Right atrium auricular region (tissue), 2 donors: Measurements from ENCODE around the gene INHBE. TPM values are rescaled to one million over a fixed set of nuclear protein-coding genes. Genes with fewer than 3 reads are reported as not detected.
"Not testable (repeated sequence)": the region's sequence is repeated elsewhere in the genome, so short reads cannot be mapped to it uniquely, and the experiment has no call there.

Source experiments
- DNase-seq: peaks from one replicate; pipeline ENCODE4 v3.0.0-alpha.2; 2019; ENCODE audit warnings: low spot score
- H3K27ac ChIP-seq, 2 donors: fragments of 200-600 bp; sonication (generic); 1 replicate in 1 of 2; 2 replicates in 1 of 2; pipeline ENCODE4 v1.5.1; 2016 to 2019
- H3K27me3 ChIP-seq, 2 donors: fragments of 200-600 bp; sonication (generic); one replicate each; pipeline versions ENCODE4 v1.5.1 to v1.6.0; 2017 to 2019
- H3K36me3 ChIP-seq: fragments of 200-600 bp; sonication (generic); one replicate; pipeline ENCODE4 v1.5.1; 2016
- H3K4me1 ChIP-seq, 2 donors: fragments of 200-600 bp; sonication (generic); one replicate each; pipeline versions ENCODE4 v1.5.1 to v1.6.0; 2017 to 2019
- H3K4me3 ChIP-seq, 2 donors: fragments of 200-600 bp; sonication (generic); 1 replicate in 1 of 2; 2 replicates in 1 of 2; pipeline ENCODE4 v1.5.1; 2017 to 2019; ENCODE audit warnings: mild to moderate bottlenecking in 1 of 2, moderate library complexity in 1 of 2
- H3K9me3 ChIP-seq, 2 donors: fragments of 200-600 bp; sonication (generic); one replicate each; pipeline ENCODE4 v1.5.1; 2019
- total RNA-seq, 2 donors: library from RNA; depleted of rRNA; stranded (reverse); fragments of >200 nt; gene quantifications; one replicate each; pipeline ENCODE4 v1.1.0, GENCODE V29; 2016
- TF ChIP-seq, protein P1 (sequence below), 2 donors: fragments of 200-600 bp; sonication (generic); IDR thresholded peaks; one replicate each; pipeline ENCODE4 v1.5.1; 2019; ENCODE audit warnings: antibody characterized with exemption in 2 of 2

The INHBE gene
- total RNA-seq, 2 donors from 2014 or later: not detected

- H3K4me3 ChIP-seq: no peak overlapping the region
- no peaks in the 10 kb centered on the region for H3K36me3 ChIP-seq
- H3K9me3 ChIP-seq: no peaks in the 10 kb centered on the region
- no peaks in the 10 kb centered on the region for H3K4me1 ChIP-seq
- H3K27ac ChIP-seq: no peak overlapping the region
- no peak for DNase-seq
- no peaks in the 10 kb centered on the region for H3K27me3 ChIP-seq
- TF ChIP-seq, protein P1, sequence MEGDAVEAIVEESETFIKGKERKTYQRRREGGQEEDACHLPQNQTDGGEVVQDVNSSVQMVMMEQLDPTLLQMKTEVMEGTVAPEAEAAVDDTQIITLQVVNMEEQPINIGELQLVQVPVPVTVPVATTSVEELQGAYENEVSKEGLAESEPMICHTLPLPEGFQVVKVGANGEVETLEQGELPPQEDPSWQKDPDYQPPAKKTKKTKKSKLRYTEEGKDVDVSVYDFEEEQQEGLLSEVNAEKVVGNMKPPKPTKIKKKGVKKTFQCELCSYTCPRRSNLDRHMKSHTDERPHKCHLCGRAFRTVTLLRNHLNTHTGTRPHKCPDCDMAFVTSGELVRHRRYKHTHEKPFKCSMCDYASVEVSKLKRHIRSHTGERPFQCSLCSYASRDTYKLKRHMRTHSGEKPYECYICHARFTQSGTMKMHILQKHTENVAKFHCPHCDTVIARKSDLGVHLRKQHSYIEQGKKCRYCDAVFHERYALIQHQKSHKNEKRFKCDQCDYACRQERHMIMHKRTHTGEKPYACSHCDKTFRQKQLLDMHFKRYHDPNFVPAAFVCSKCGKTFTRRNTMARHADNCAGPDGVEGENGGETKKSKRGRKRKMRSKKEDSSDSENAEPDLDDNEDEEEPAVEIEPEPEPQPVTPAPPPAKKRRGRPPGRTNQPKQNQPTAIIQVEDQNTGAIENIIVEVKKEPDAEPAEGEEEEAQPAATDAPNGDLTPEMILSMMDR (IDR thresholded peaks at IDR 0.05): no peak
Observed at GRCh38 chr12:57435293-57435692, 19.8 kb upstream of the INHBE start.

- H3K27me3 ChIP-seq: no peaks in the 10 kb centered on the region
- H3K9me3 ChIP-seq: no peaks in the 10 kb centered on the region
- DNase-seq: no peak
- no peak overlapping the region for H3K27ac ChIP-seq
- no peak overlapping the region for H3K4me3 ChIP-seq
- H3K36me3 ChIP-seq: no peaks in the 10 kb centered on the region
- no peaks in the 10 kb centered on the region for H3K4me1 ChIP-seq
- TF ChIP-seq, protein P1 (IDR thresholded peaks at IDR 0.05): no peak
Observed at GRCh38 chr12:57438400-57438799, 16.7 kb upstream of the INHBE start.

- H3K9me3 ChIP-seq: no peaks in the 10 kb centered on the region
- no peaks in the 10 kb centered on the region for H3K27me3 ChIP-seq
- H3K27ac ChIP-seq: no peak overlapping the region
Observed at GRCh38 chr12:57439762-57440266, 15.3 kb upstream of the INHBE start.

DNA sequence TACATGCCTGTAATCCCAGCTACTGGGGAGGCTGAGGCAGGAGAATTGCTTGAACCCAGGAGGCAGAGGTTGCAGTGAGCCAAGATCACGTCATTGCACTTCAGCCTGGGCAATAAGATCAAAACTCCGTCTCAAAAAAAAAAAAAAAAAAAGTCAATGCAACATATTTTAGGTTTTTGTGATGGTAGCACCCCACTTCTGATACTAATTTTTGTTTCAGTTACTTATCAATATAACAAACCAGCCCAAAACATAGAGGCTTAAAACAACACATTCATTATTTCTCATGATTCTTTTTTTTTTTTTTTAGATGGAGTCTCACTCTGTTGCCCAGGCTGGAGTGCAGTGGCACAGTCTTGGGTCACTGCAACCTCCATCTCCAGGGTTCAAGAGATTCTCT is 13.7 kb upstream of the INHBE start:
- not testable (repeated sequence) for DNase-seq, H3K4me3 ChIP-seq, H3K36me3 ChIP-seq, H3K9me3 ChIP-seq, H3K4me1 ChIP-seq, H3K27me3 ChIP-seq, H3K27ac ChIP-seq

More at GRCh38 chr12:57439762-57440266, 15.3 kb upstream of the INHBE start:
- Histone ChIP-seq H3K4me1 (no peaks in the 10 kb centered on the region), H3K36me3 (no peaks in the 10 kb centered on the region), H3K4me3 (no peak overlapping the region)
- TF ChIP-seq, protein P1 (IDR thresholded peaks at IDR 0.05): no peak
- no peak for DNase-seq

DNA sequence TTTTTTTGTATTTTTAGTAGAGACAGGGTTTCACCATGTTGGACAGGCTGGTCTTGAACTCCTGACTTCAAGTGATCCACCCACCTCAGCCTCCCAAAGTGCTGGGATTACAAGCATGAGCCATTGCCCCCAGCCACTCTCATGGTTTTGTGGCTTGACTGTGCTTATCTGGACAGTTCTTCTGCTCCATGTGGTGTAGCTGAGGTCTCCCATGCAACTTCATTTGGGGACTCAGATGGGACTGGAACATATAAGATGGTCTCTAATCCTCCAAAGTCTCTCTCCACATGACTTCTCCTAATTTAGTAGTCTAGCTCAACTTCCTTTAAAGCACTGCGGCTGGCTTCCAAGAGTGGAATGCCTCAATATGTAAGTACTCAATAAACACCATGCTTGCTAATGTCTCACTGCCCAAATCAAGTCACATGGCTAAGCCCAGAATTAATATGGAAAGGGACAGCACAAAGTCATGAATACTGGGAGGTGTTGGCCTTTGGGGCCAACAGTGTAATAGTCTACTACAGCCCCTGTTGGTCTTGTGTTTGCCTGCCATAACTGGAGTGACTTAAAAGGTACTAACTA is 13.2 kb upstream of the INHBE start:
- TF ChIP-seq, protein P1 (IDR thresholded peaks at IDR 0.05): no peak
- H3K9me3 ChIP-seq: no peaks in the 10 kb centered on the region
- H3K4me3 ChIP-seq: no peak overlapping the region
- H3K36me3 ChIP-seq: no peaks in the 10 kb centered on the region
- H3K27ac ChIP-seq: no peak overlapping the region
- H3K27me3 ChIP-seq: no peaks in the 10 kb centered on the region
- no peak for DNase-seq
- no peaks in the 10 kb centered on the region for H3K4me1 ChIP-seq

DNA sequence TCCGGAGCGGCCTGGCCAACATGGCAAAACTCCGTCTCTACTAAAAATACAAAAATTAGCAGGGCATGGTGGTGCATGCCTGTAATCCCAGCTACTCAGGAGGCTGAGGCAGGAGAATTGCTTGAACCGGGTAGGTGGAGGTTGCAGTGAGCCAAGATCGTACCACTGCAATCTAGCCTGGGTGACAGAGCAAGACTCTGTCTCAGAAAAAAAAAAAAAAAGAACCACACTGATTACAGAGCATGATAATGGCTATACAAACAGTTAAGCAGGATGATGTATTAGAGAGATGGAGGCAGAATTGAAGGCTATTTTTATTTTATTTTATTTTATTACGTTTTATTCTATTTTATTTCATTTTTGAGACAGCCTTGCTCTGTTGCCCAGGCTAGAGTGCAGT is 10.8 kb upstream of the INHBE start:
- H3K4me3 ChIP-seq, DNase-seq, H3K4me1 ChIP-seq, H3K36me3 ChIP-seq, H3K27me3 ChIP-seq, H3K27ac ChIP-seq, H3K9me3 ChIP-seq: not testable (repeated sequence)

GRCh38 chr12:57444744-57445143 is 10.4 kb upstream of the INHBE start:
- H3K27me3 ChIP-seq: no peaks in the 10 kb centered on the region

More at GRCh38 chr12:57444744-57445143, 10.4 kb upstream of the INHBE start:
- H3K27ac ChIP-seq: no peak overlapping the region
- no peaks in the 10 kb centered on the region for H3K36me3 ChIP-seq
- no peak overlapping the region for H3K4me3 ChIP-seq
- no peaks in the 10 kb centered on the region for H3K4me1 ChIP-seq
- TF ChIP-seq, protein P1 (IDR thresholded peaks at IDR 0.05): no peak
- no peak for DNase-seq
- H3K9me3 ChIP-seq: no peaks in the 10 kb centered on the region
